ENCODE data around the gene MYO5B. TPM values are rescaled to one million over a fixed set of nuclear protein-coding genes. Genes with fewer than 3 reads are reported as not detected.

MYO5B gene
- total and polyA plus RNA-seq, 8 donors = 9.0 to 25.5 (median 12.1) TPM

GRCh38 chr18:49949951-49950395, 245.0 kb downstream of the MYO5B start:
- Histone ChIP-seq H3K27me3 (peaks cover 0 to 5% of the 10 kb centered on the region in 2 donors), H3K4me3 (no peak overlapping the region), H3K27ac (no peak overlapping the region), H3K36me3 (no peaks in the 10 kb centered on the region), H3K4me1 (no peaks in the 10 kb centered on the region), H3K9me3 (no peaks in the 10 kb centered on the region)
- TF ChIP-seq, protein P1, sequence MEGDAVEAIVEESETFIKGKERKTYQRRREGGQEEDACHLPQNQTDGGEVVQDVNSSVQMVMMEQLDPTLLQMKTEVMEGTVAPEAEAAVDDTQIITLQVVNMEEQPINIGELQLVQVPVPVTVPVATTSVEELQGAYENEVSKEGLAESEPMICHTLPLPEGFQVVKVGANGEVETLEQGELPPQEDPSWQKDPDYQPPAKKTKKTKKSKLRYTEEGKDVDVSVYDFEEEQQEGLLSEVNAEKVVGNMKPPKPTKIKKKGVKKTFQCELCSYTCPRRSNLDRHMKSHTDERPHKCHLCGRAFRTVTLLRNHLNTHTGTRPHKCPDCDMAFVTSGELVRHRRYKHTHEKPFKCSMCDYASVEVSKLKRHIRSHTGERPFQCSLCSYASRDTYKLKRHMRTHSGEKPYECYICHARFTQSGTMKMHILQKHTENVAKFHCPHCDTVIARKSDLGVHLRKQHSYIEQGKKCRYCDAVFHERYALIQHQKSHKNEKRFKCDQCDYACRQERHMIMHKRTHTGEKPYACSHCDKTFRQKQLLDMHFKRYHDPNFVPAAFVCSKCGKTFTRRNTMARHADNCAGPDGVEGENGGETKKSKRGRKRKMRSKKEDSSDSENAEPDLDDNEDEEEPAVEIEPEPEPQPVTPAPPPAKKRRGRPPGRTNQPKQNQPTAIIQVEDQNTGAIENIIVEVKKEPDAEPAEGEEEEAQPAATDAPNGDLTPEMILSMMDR (IDR thresholded peaks at IDR 0.05) = no peak
- intact Hi-C loops (cut with DNase I) = no loop called here
- ATAC-seq (no peak), DNase-seq (no peak)

GRCh38 chr18:49948975-49949374, 246.0 kb downstream of the MYO5B start:
- no peaks in the 10 kb centered on the region for H3K9me3 ChIP-seq
- DNase-seq (no peak), ATAC-seq (no peak)
- no peaks in the 10 kb centered on the region for H3K36me3 ChIP-seq
- TF ChIP-seq, protein P1 (IDR thresholded peaks at IDR 0.05) = no peak
- H3K27me3 ChIP-seq = peaks cover 0 to 5% of the 10 kb centered on the region in 2 donors
- no peak overlapping the region for H3K27ac ChIP-seq
- H3K4me3 ChIP-seq = no peak overlapping the region
- no peaks in the 10 kb centered on the region for H3K4me1 ChIP-seq
- intact Hi-C loops (cut with DNase I) = no loop called here

- H3K36me3 ChIP-seq = no peaks in the 10 kb centered on the region
- DNase-seq (peak in 1 of 4 donors; percentile 35), ATAC-seq (peak; percentile 86)
- H3K9me3 ChIP-seq = no peaks in the 10 kb centered on the region
- H3K27ac ChIP-seq = no peak overlapping the region
- H3K4me1 ChIP-seq = no peaks in the 10 kb centered on the region
- intact Hi-C loops (cut with DNase I) = no loop called here
- H3K27me3 ChIP-seq = no peaks in the 10 kb centered on the region
- TF ChIP-seq, protein P1 (IDR thresholded peaks at IDR 0.05) = no peak
- no peak overlapping the region for H3K4me3 ChIP-seq
These were observed 250.3 kb downstream of the MYO5B start for GRCh38 chr18:49944663-49945062.

GRCh38 chr18:49936821-49937220, 258.1 kb downstream of the MYO5B start:
- Histone ChIP-seq H3K4me1 (no peaks in the 10 kb centered on the region), H3K27ac (no peak overlapping the region), H3K27me3 (no peaks in the 10 kb centered on the region), H3K4me3 (no peak overlapping the region), H3K9me3 (no peaks in the 10 kb centered on the region), H3K36me3 (no peaks in the 10 kb centered on the region)
- DNase-seq (no peak), ATAC-seq (no peak)
- TF ChIP-seq, protein P1 (IDR thresholded peaks at IDR 0.05) = no peak
- intact Hi-C loops (cut with DNase I) = no loop called here

GRCh38 chr18:49935215-49935614, 259.7 kb downstream of the MYO5B start:
- H3K27ac ChIP-seq = no peak overlapping the region
- no peak for ATAC-seq
- no peaks in the 10 kb centered on the region for H3K9me3 ChIP-seq
- H3K36me3 ChIP-seq = no peaks in the 10 kb centered on the region
- intact Hi-C loops (cut with DNase I) = no loop called here
- no peak overlapping the region for H3K4me3 ChIP-seq
- no peaks in the 10 kb centered on the region for H3K27me3 ChIP-seq
- H3K4me1 ChIP-seq = no peaks in the 10 kb centered on the region
- DNase-seq = no peak
- TF ChIP-seq, protein P1 (IDR thresholded peaks at IDR 0.05) = no peak
